ENCODE data around the gene DBR1. TPM values are rescaled to one million over a fixed set of nuclear protein-coding genes. Genes with fewer than 3 reads are reported as not detected.

DBR1 gene
- total and polyA plus RNA-seq, 2 of the 13 experiments (the other 11 are each of a cell fraction or from before 2014, with no cell fraction given): 6.4 to 16.7 TPM

- TF ChIP-seq TEAD3 (CRISPR knock-in tag; optimal IDR thresholded peaks at IDR 0.05; ENCODE audit: borderline replicate concordance): peak; percentile 19
- TF ChIP-seq ETV5 (CRISPR knock-in tag; IDR thresholded peaks at IDR 0.05; ENCODE audit: borderline replicate concordance): peak; percentile 27; the same call in 1 of the 2 replicates
- TF ChIP-seq PITX1 (CRISPR knock-in tag; IDR thresholded peaks at IDR 0.05): 0 out of 2 replicates have a peak, but pooled peaks have one; percentile 4
- TF ChIP-seq MTF2 (CRISPR knock-in tag; IDR thresholded peaks at IDR 0.05; ENCODE audit: borderline replicate concordance): 0 out of 2 replicates have a peak, but pooled peaks have one; percentile 48
- TF ChIP-seq ZNF205 (CRISPR knock-in tag; IDR thresholded peaks at IDR 0.05): 0 out of 2 replicates have a peak, but pooled peaks have one; percentile 39
- peak; percentile 73; the same call in 1 of the 2 replicates for TF ChIP-seq ZFY (CRISPR knock-in tag; IDR thresholded peaks at IDR 0.05)
- TF ChIP-seq ZNF414 (CRISPR knock-in tag; IDR thresholded peaks at IDR 0.05): 0 out of 2 replicates have a peak, but pooled peaks have one; percentile 19
- TF ChIP-seq ZNF768 (CRISPR knock-in tag; IDR thresholded peaks at IDR 0.05): no peak
- no peak for TF ChIP-seq CHD4 (IDR thresholded peaks at IDR 0.05; ENCODE audit: borderline replicate concordance, low read length)
- no peak for TF ChIP-seq FOXJ3 (CRISPR knock-in tag; IDR thresholded peaks at IDR 0.05; ENCODE audit: borderline replicate concordance)
- no peak for TF ChIP-seq ZNF772 (CRISPR knock-in tag; IDR thresholded peaks at IDR 0.05)
- 0 out of 2 replicates have a peak, but pooled peaks have one; percentile 44 for TF ChIP-seq ZNF619 (CRISPR knock-in tag; IDR thresholded peaks at IDR 0.05)
- TF ChIP-seq IRX3 (CRISPR knock-in tag; IDR thresholded peaks at IDR 0.05; ENCODE audit: borderline replicate concordance, low read depth): 0 out of 2 replicates have a peak, but pooled peaks have one; percentile 16
- TF ChIP-seq SPEN (CRISPR knock-in tag; IDR thresholded peaks at IDR 0.05; ENCODE audit: low read depth): peak; percentile 54; the same call in 1 of the 2 replicates
- TF ChIP-seq ZNF503 (CRISPR knock-in tag; IDR thresholded peaks at IDR 0.05): no peak
- TF ChIP-seq ZBTB34 (CRISPR knock-in tag; IDR thresholded peaks at IDR 0.05): no peak
- TF ChIP-seq ZNF280B (CRISPR knock-in tag; IDR thresholded peaks at IDR 0.05; ENCODE audit: borderline replicate concordance): peak; percentile 10; the same call in 1 of the 2 replicates
- TF ChIP-seq ZFX (CRISPR knock-in tag; IDR thresholded peaks at IDR 0.05; ENCODE audit: low read depth): peak; percentile 88
- no peak for TF ChIP-seq CREB1 (IDR thresholded peaks at IDR 0.05)
- no peak for TF ChIP-seq CREB1 (CRISPR knock-in tag; IDR thresholded peaks at IDR 0.05)
- CTCF ChIA-PET (ENCODE audit: low intra/inter-chr PET ratio, low total read pairs): no interaction called here
- Histone ChIP-seq H3K27ac (ENCODE audit: extremely low read length, insufficient read depth, low read length) (peak overlapping the region; percentile 35), H2AFZ (ENCODE audit: low read length) (peak overlapping the region; percentile 95), H3K4me2 (ENCODE audit: low read depth, low read length) (peak overlapping the region; percentile 98), H3K4me3 (replicated peaks in 1 of 3; ENCODE audit: insufficient read depth in 1 of 3, low read depth in 2 of 3, low read length in 3 of 3) (peak overlapping the region; percentile 62 to 85 (median 83)), H3K9ac (ENCODE audit: insufficient read depth, low read depth, low read length) (peak overlapping the region; percentile 75), H3K79me2 (ENCODE audit: insufficient read depth, low read length) (no peaks in the 10 kb centered on the region), H3K4me1 (ENCODE audit: insufficient read depth, low read length) (peaks cover 21% of the 10 kb centered on the region), H3K36me3 (replicated peaks in 1 of 2; ENCODE audit: control insufficient read depth in 1 of 2, insufficient read depth in 2 of 2, low read length in 2 of 2) (no peaks in the 10 kb centered on the region; a peak in 1 of 5 replicates), H3K9me3 (ENCODE audit: low read length) (no peaks in the 10 kb centered on the region), H3K27me3 (ENCODE audit: control insufficient read depth in 1 of 2, insufficient read depth in 2 of 2, low read length in 2 of 2) (no peaks in the 10 kb centered on the region; a peak in 3 of 5 replicates), H4K20me1 (ENCODE audit: insufficient read depth, low read length) (no peaks in the 10 kb centered on the region)
- no peak for FAIRE-seq
- ATAC-seq: peak; percentile 51
- POLR2A ChIA-PET: interaction anchor here (1.5 kb wide), 1 partner anchor 72 kb away, joined by 4 read pairs; the partner anchor contains the start of gene ARMC8
- in situ Hi-C loops (cut with HindIII; ENCODE audit: extremely low pct_ligation_motif_present, low pct_unique_long_range_greater_than_20kb) (no loop called here), intact Hi-C loops (cut with micrococcal nuclease; ENCODE audit: unreplicated experiment) (no loop called here)
- 3% methylated on average over 4 of the region's 9 CpGs for WGBS (ENCODE audit: low lambda C conversion rate)
- TSS peak; percentile 67 for BruUV-seq (replicated peaks)
- DNase-seq (ENCODE audit: low spot score): peak; percentile 9
These were observed 60.2 kb downstream of the DBR1 start for GRCh38 chr3:138114431-138114918.
